ENCODE measurements around the gene GAL3ST3.

DNA sequence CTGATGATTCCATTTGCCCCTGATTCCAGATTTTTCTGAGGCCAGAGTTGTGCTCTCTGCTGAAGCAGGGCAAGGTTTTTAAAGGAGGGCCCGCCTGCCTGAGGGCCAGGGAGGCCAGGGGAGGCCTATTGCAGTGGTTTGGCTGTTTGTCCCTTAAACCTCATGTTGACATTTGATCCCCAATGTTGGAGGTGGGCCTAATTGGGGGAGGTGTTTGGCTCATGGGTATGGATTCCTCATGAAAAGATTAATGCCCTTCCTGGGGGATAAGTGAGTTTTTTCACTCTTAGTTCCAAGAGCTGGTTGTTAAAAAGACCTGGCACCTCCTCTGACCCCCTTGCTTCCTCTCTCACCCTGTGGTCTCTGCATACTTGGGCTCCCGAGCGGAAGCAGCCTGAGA, 9.2 kb downstream of the GAL3ST3 start:
- TF ChIP-seq, protein P1, sequence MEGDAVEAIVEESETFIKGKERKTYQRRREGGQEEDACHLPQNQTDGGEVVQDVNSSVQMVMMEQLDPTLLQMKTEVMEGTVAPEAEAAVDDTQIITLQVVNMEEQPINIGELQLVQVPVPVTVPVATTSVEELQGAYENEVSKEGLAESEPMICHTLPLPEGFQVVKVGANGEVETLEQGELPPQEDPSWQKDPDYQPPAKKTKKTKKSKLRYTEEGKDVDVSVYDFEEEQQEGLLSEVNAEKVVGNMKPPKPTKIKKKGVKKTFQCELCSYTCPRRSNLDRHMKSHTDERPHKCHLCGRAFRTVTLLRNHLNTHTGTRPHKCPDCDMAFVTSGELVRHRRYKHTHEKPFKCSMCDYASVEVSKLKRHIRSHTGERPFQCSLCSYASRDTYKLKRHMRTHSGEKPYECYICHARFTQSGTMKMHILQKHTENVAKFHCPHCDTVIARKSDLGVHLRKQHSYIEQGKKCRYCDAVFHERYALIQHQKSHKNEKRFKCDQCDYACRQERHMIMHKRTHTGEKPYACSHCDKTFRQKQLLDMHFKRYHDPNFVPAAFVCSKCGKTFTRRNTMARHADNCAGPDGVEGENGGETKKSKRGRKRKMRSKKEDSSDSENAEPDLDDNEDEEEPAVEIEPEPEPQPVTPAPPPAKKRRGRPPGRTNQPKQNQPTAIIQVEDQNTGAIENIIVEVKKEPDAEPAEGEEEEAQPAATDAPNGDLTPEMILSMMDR (conservative IDR thresholded peaks at IDR 0.05; ENCODE audit: low read depth in 2 of 2): no peak
- TF ChIP-seq POLR2AphosphoS5 (IDR thresholded peaks at IDR 0.05; ENCODE audit: low read depth) (no peak), EZH2 (IDR thresholded peaks at IDR 0.05; ENCODE audit: low read depth, unreplicated experiment) (no peak), ZNF114 (CRISPR knock-in tag; IDR thresholded peaks at IDR 0.05) (no peak), EZH2phosphoT487 (IDR thresholded peaks at IDR 0.05; ENCODE audit: unreplicated experiment) (no peak)
- TF ChIP-seq, protein P2, sequence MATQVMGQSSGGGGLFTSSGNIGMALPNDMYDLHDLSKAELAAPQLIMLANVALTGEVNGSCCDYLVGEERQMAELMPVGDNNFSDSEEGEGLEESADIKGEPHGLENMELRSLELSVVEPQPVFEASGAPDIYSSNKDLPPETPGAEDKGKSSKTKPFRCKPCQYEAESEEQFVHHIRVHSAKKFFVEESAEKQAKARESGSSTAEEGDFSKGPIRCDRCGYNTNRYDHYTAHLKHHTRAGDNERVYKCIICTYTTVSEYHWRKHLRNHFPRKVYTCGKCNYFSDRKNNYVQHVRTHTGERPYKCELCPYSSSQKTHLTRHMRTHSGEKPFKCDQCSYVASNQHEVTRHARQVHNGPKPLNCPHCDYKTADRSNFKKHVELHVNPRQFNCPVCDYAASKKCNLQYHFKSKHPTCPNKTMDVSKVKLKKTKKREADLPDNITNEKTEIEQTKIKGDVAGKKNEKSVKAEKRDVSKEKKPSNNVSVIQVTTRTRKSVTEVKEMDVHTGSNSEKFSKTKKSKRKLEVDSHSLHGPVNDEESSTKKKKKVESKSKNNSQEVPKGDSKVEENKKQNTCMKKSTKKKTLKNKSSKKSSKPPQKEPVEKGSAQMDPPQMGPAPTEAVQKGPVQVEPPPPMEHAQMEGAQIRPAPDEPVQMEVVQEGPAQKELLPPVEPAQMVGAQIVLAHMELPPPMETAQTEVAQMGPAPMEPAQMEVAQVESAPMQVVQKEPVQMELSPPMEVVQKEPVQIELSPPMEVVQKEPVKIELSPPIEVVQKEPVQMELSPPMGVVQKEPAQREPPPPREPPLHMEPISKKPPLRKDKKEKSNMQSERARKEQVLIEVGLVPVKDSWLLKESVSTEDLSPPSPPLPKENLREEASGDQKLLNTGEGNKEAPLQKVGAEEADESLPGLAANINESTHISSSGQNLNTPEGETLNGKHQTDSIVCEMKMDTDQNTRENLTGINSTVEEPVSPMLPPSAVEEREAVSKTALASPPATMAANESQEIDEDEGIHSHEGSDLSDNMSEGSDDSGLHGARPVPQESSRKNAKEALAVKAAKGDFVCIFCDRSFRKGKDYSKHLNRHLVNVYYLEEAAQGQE (IDR thresholded peaks at IDR 0.05; ENCODE audit: unreplicated experiment): no peak
